HEK293T (cell line): ENCODE data around the gene SRRD.
"Not testable (repeated sequence)": the region's sequence is repeated elsewhere in the genome, so short reads cannot be mapped to it uniquely, and the experiment has no call there.

ENCODE experiments used
- CTCF ChIA-PET: fragments of 350-600 bp; formaldehyde crosslinking; extraction: SDS; loops from one replicate; lab custom pipeline; 2021; ENCODE audit warnings: antibody characterized with exemption, inconsistent platforms; lab: Yijun Ruan, JAX
- POLR2A ChIA-PET: fragments of 350-600 bp; formaldehyde crosslinking; extraction: SDS; loops from one replicate; lab custom pipeline; 2020; ENCODE audit warnings: antibody characterized with exemption, inconsistent platforms; lab: Yijun Ruan, JAX
- DNase-seq: peaks from one replicate; pipeline ENCODE4 v3.0.0; 2012; ENCODE audit warnings: mixed read lengths; ENCODE audit errors: extremely low spot score
- ARNT ChIP-seq: fragments of 450-650 bp; IDR thresholded peaks from 2 replicates; pipeline ENCODE4 v1.6.1; 2017; ENCODE audit warnings: mild to moderate bottlenecking
- BHLHE40 ChIP-seq: fragments of 450-650 bp; IDR thresholded peaks from 2 replicates; pipeline ENCODE4 v1.6.1; 2016; ENCODE audit warnings: mild to moderate bottlenecking, moderate library complexity, borderline replicate concordance
- CTBP1 ChIP-seq: fragments of 450-650 bp; IDR thresholded peaks from 2 replicates; pipeline ENCODE4 v1.6.1; 2016; ENCODE audit warnings: borderline replicate concordance
- ELF4 ChIP-seq: fragments of 450-650 bp; IDR thresholded peaks from 2 replicates; pipeline ENCODE4 v1.6.1; 2017; ENCODE audit warnings: antibody characterized with exemption
- FOXA1 ChIP-seq: fragments of 450-650 bp; IDR thresholded peaks from 2 replicates; pipeline ENCODE4 v1.6.1; 2016; ENCODE audit warnings: mild to moderate bottlenecking
- FOXK2 ChIP-seq: fragments of 450-650 bp; IDR thresholded peaks from 2 replicates; pipeline ENCODE4 v1.6.1; 2016; ENCODE audit warnings: mild to moderate bottlenecking
- FOXM1 ChIP-seq: fragments of 450-650 bp; IDR thresholded peaks from 2 replicates; pipeline ENCODE4 v1.6.1; 2017; ENCODE audit warnings: mild to moderate bottlenecking, borderline replicate concordance
- HDGF ChIP-seq: fragments of 450-650 bp; IDR thresholded peaks from 2 replicates; pipeline ENCODE4 v1.6.1; 2017; ENCODE audit warnings: antibody characterized with exemption, borderline replicate concordance
- L3MBTL2 ChIP-seq: fragments of 450-650 bp; conservative IDR thresholded peaks from 2 replicates; pipeline ENCODE4 v1.6.1; 2016; ENCODE audit warnings: mild to moderate bottlenecking
- LEF1 ChIP-seq: fragments of 450-650 bp; IDR thresholded peaks from 2 replicates; pipeline ENCODE4 v1.6.1; 2017; ENCODE audit warnings: mild to moderate bottlenecking, borderline replicate concordance
- NFRKB ChIP-seq: fragments of 450-650 bp; IDR thresholded peaks from 2 replicates; pipeline ENCODE4 v1.6.1; 2016; ENCODE audit warnings: mild to moderate bottlenecking, moderate library complexity
- SP1 ChIP-seq: fragments of 450-650 bp; IDR thresholded peaks from 2 replicates; pipeline ENCODE4 v1.6.1; 2017
- SUZ12 ChIP-seq: fragments of 450-650 bp; IDR thresholded peaks from 2 replicates; pipeline ENCODE4 v1.6.1; 2016; ENCODE audit warnings: mild to moderate bottlenecking
- TARDBP ChIP-seq: fragments of 450-650 bp; IDR thresholded peaks from 2 replicates; pipeline ENCODE4 v1.6.1; 2016
- ZNF384 ChIP-seq: fragments of 450-650 bp; IDR thresholded peaks from 2 replicates; pipeline ENCODE4 v1.6.1; 2016
- TF ChIP-seq, protein P1 (sequence below): fragments of 450-650 bp; IDR thresholded peaks from 2 replicates; pipeline ENCODE4 v1.6.1; 2016

SRRD gene

DNA sequence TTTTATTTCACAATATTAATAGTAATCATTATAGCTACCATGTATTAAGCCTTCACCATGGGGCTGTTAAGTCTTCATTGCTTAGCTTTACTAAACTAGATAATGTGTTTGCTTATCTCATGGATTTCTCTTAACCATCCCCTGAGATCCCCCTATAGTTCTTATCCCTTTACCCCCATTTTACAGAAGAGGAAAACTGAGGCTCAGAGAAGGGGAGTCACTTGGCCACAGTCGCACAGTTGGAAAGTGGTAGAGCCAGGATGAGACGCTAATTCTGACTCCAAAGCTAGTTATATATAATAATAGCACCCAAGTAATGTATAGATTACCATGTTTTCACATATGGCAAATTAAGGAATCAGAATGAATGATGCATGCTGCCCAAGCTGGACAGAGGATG, 38.3 kb downstream of the SRRD start:
- ChIA-PET CTCF (no interaction called here), POLR2A (interaction anchor here (1.3 kb wide), 1 partner anchor 10 kb away, joined by 4 read pairs; the partner anchor contains the start of gene TFIP11)
- DNase-seq: no peak
- TF ChIP-seq HDGF (no peak), SP1 (no peak)

DNA sequence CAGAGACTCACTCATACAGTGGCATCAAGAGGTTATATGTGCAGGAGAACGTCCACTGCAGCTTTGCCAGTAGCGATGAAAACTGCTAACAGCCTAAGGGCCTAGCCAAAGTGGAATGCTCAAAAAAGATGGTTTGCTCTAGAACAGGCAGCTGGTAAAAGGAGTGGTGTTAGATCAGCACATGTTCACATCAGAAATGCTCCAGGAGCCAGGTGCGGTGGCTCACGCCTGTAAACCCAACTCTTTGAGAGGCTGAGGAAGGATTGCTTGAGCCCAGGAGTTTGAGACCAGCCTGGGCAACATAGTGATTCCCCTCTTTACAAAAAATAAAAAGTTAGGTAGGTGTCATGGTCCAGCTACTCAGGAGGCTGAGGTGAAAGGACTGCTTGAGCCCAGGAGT, 38.9 kb downstream of the SRRD start:
- CTCF ChIA-PET: interaction anchor here (0.6 kb wide), 1 partner anchor 158 kb away, joined by 6 read pairs; no protein-coding TSS in a partner anchor
- TF ChIP-seq FOXA1: no peak
- TF ChIP-seq TARDBP: no peak
- TF ChIP-seq ELF4: no peak
- TF ChIP-seq HDGF: no peak
- TF ChIP-seq ARNT: no peak
- TF ChIP-seq BHLHE40: no peak
- no peak for DNase-seq
- POLR2A ChIA-PET: interaction anchor here (0.7 to 1.3 kb wide), 2 partner anchors 8 to 10 kb away, joined by 3 to 4 read pairs; partner anchors contain the start of gene TFIP11

DNA sequence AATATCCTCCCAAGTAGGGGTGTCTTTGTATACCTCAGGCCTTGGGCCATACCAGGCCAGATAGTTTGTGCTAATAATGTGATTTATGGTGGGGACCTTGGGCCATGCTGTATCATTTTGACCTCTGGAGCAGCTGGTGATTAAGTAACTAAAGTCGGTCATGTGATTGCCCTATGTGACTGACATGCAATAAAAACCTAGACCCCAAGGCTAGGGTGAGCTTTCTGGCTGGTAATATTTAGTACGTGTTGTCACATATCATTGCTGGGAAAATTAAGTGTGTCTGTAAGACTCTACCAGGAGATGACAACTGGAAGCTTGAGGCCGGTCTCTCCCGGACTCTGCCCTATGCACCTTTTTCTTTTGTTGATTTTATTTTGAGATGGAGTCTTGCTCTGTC, 41.2 kb downstream of the SRRD start:
- ChIA-PET POLR2A (no interaction called here), CTCF (no interaction called here)
- DNase-seq: no peak
- TF ChIP-seq CTBP1: no peak
- no peak for TF ChIP-seq ZNF384
- no peak for TF ChIP-seq FOXK2
- no peak for TF ChIP-seq ELF4
- TF ChIP-seq SUZ12: no peak
- TF ChIP-seq, protein P1, sequence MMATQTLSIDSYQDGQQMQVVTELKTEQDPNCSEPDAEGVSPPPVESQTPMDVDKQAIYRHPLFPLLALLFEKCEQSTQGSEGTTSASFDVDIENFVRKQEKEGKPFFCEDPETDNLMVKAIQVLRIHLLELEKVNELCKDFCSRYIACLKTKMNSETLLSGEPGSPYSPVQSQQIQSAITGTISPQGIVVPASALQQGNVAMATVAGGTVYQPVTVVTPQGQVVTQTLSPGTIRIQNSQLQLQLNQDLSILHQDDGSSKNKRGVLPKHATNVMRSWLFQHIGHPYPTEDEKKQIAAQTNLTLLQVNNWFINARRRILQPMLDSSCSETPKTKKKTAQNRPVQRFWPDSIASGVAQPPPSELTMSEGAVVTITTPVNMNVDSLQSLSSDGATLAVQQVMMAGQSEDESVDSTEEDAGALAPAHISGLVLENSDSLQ: peak; percentile 57; the same call in 1 of the 2 replicates

DNA sequence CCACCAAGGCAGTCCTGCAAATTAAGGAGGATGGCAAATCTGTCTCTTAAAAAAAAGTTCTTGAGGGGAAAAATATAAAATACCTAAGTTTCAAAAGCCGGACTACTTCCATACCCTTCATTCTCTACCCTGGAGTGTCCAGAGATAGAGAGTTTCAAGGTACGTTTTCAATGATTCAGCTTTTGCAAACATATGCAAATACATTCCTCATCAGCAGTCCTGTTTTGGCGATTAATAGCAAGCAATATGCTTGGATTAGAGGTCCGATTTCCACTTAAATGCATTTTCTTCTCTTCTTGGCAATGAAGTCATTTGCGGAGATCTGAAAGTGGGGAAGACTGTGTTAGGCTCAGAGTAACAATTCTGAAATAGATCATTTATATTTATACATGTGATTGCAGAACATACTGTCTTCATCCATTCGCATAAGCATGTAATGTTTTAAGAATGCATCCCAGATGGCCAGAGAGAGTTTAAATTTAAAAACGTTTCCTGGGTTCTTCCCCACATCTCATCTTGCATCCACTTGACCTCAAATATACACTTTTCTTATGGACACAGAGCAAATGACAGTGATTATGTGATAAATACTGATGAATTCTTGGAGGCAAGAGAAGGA, 42.4 kb downstream of the SRRD start:
- POLR2A ChIA-PET: no interaction called here
- CTCF ChIA-PET: no interaction called here
- DNase-seq: no peak
- TF ChIP-seq FOXM1 (no peak), FOXA1 (no peak), SUZ12 (no peak), L3MBTL2 (no peak), NFRKB (no peak), HDGF (no peak), CTBP1 (no peak), SP1 (no peak), BHLHE40 (no peak), TARDBP (no peak), FOXK2 (no peak), ELF4 (no peak), ZNF384 (no peak), LEF1 (no peak), ARNT (no peak)
- TF ChIP-seq, protein P1: no peak

DNA sequence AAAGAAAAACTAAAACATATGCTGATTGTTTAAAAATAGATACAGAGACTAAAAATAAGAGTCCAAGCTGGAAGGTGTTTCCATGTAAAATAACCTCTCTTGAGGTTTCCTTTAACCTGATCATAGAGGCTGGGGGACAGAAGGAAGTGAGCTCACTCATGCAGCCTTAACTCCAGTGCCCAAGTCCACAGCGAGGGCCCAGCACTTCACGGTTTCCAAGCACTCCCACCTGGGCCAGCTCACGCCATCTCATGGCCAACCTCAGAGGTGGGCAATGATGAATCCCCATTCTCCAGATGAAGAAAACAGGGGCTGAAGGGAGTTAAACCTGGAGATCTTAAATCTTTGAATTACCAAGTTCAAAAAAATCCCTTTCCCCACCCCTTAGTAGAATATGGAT, 43.5 kb downstream of the SRRD start:
- CTCF ChIA-PET: no interaction called here
- no peak for DNase-seq
- POLR2A ChIA-PET: no interaction called here
- TF ChIP-seq ELF4 (no peak), SP1 (no peak), ARNT (no peak), SUZ12 (no peak), LEF1 (no peak), L3MBTL2 (no peak), FOXA1 (no peak), HDGF (no peak), ZNF384 (no peak)
- TF ChIP-seq, protein P1: no peak

DNA sequence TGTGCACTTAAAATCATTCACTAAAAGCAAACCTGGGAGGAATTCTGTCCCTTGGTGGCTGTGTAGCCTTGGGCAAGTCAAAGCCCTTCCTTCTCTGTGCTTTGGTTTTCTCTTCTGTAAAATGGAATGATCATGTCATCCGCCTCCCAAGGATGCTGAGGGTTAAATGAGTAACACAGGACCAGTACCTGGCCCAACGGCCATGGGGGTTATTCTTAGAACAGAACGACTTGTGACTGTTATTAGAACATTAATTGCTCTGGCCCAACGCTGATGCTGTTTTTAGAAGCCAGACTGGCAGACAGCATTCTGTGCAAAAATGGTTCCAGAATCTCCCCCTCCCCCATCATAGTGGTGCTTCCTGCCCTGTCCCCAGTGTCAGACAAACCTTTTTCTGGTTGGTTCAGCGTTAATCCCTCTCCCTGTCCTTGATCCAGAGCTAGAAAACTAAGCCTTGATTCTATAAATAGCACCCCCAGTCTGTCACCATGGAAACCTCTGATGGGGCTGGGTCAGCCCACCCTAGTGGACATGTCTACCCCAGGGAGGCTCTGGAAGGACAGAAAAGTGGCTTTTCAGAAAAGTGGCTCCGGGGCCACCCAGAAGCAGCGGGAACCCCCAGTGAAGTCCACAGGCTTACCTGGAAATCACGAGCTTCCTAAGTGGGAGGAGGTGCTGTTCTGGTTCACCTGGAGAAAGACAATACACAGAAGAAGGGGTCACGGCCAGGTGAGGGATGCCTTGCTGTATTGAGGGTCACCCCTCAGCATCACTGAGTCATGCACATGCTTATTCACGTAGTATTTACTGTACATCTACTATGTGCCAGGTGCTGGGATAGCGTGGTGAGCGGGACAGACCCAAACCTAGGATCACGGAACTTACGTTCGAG, 44.1 kb downstream of the SRRD start:
- POLR2A ChIA-PET: no interaction called here
- no peak for TF ChIP-seq ELF4
- no peak for TF ChIP-seq FOXM1
- TF ChIP-seq LEF1: no peak
- TF ChIP-seq CTBP1: no peak
- no peak for TF ChIP-seq ZNF384
- no peak for TF ChIP-seq TARDBP
- TF ChIP-seq, protein P1: no peak
- TF ChIP-seq ARNT: no peak
- no peak for TF ChIP-seq L3MBTL2
- TF ChIP-seq SP1: no peak
- TF ChIP-seq BHLHE40: no peak
- no peak for TF ChIP-seq HDGF
- TF ChIP-seq FOXA1: no peak
- TF ChIP-seq NFRKB: no peak
- TF ChIP-seq SUZ12: no peak
- CTCF ChIA-PET: no interaction called here
- DNase-seq: no peak

DNA sequence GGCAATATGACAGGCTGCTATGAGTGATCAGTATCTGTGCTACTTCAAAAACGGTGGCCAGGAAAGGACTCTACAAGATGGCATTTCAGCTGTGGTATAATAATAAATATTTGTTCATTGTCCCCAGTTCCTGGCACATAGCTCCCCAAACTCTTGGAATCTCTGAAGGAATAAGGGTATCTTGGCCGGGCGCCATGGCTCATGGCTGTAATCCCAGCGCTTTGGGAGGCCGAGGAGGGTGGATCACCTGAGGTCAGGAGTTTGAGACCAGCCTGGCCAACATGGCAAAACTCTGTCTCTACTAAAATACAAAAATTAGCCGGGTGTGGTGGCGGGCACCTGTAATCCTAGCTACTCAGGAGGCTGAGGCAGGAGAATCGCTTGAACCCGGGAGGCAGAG, 44.8 kb downstream of the SRRD start:
- POLR2A ChIA-PET, CTCF ChIA-PET, DNase-seq: not testable (repeated sequence)
